Peyer's patch (tissue), 4 donors: ENCODE measurements around the gene HAUS5. TPM values are rescaled to one million over a fixed set of nuclear protein-coding genes. Genes with fewer than 3 reads are reported as not detected.
"Not testable (repeated sequence)": the region's sequence is repeated elsewhere in the genome, so short reads cannot be mapped to it uniquely, and the experiment has no call there.

Source experiments
- DNase-seq, 3 donors: peaks; one replicate each; pipeline ENCODE4 v3.0.0-alpha.2; 2017 to 2019
- H3K27ac ChIP-seq, 4 donors: fragments of 200-600 bp; sonication (generic); one replicate each; pipeline ENCODE4 v1.5.1; 2016 to 2019
- H3K27me3 ChIP-seq, 2 donors: fragments of 200-600 bp; sonication (generic); one replicate each; pipeline ENCODE4 v1.5.1; 2019
- H3K36me3 ChIP-seq, 3 donors: fragments of 200-600 bp; sonication (generic); one replicate each; pipeline ENCODE4 v1.5.1; 2016 to 2019
- H3K4me1 ChIP-seq, 4 donors: fragments of 200-600 bp; sonication (generic); one replicate each; pipeline ENCODE4 v1.5.1; 2016 to 2019
- H3K4me3 ChIP-seq, 4 donors: fragments of 200-600 bp; sonication (generic); 1 replicate in 3 of 4; 2 replicates in 1 of 4; pipeline ENCODE4 v1.5.1; 2016 to 2019; ENCODE audit warnings: mild to moderate bottlenecking in 1 of 4
- H3K9me3 ChIP-seq, 4 donors: fragments of 200-600 bp; sonication (generic); one replicate each; pipeline ENCODE4 v1.5.1; 2016 to 2019; ENCODE audit warnings: mild to moderate bottlenecking in 1 of 4
- CTCF ChIP-seq, 6 experiments: fragments of 450-650 bp in 4 of 6; fragments of 200-600 bp in 2 of 6; sonication (generic) in 1 of 6; IDR thresholded peaks; one replicate each; pipeline ENCODE4 v1.5.1; 2017 to 2019; ENCODE audit warnings: antibody characterized with exemption in 6 of 6, mild to moderate bottlenecking in 3 of 6, moderate library complexity in 1 of 6
- POLR2A ChIP-seq, 2 donors: fragments of 450-650 bp; IDR thresholded peaks; one replicate each; pipeline ENCODE4 v1.5.1; 2017; ENCODE audit warnings: antibody characterized with exemption in 2 of 2, mild to moderate bottlenecking in 2 of 2, moderate library complexity in 2 of 2
- total RNA-seq, 4 donors: library from RNA; depleted of rRNA; stranded (reverse); fragments of >200 nt; gene quantifications; one replicate each; pipeline ENCODE4 v1.1.0, GENCODE V29; 2016

HAUS5 gene
- total RNA-seq, 4 donors from 2014 or later: 2.8 to 42.9 (median 8.3) TPM

DNA sequence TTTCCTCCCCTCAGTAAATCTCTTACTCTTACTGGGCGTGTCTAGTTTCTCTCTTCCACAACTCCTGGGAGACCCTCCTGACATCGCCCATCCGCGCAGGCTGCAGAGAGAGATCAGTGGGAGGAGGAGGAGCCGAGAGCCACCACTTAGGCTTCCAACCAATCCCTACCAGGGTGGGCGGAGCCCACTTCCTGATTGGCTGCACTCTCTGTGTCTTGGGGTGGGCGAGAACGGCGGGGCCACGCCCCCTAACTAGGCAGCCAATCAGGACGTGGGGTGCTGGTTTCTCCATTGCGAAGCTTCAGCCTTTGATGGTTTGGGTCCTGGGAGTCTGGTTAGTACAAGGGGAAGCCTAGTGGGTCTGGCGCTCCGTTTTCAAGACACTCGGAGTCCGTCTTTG, 26.7 kb upstream of the HAUS5 start, which contains the start of gene PMIS2:
TSS of gene PMIS2 (plus strand) at position 326 of the 400 bp plus-strand sequence. CDS start 87 bp downstream, outside the sequence.
- no peak for DNase-seq
- Histone ChIP-seq H3K4me1 (no peaks in the 10 kb centered on the region), H3K27me3 (no peaks in the 10 kb centered on the region), H3K27ac (no peak within 1 kb of the TSS), H3K9me3 (no peaks in the 10 kb centered on the region), H3K36me3 (no peaks in the 10 kb centered on the region), H3K4me3 (no peak within 1 kb of the TSS)
- no peak for TF ChIP-seq CTCF (IDR thresholded peaks at IDR 0.05)
- TF ChIP-seq POLR2A (IDR thresholded peaks at IDR 0.05): no peak

GRCh38 chr19:35587321-35587720, 25.2 kb upstream of the HAUS5 start:
- H3K36me3 ChIP-seq: no peaks in the 10 kb centered on the region
- H3K27ac ChIP-seq: no peak overlapping the region
- H3K4me1 ChIP-seq: no peaks in the 10 kb centered on the region
- TF ChIP-seq POLR2A (IDR thresholded peaks at IDR 0.05) (no peak), CTCF (IDR thresholded peaks at IDR 0.05) (no peak)
- H3K4me3 ChIP-seq: no peak overlapping the region
- DNase-seq: no peak
- H3K27me3 ChIP-seq: no peaks in the 10 kb centered on the region
- H3K9me3 ChIP-seq: no peaks in the 10 kb centered on the region

- Histone ChIP-seq H3K36me3 (no peaks in the 10 kb centered on the region), H3K4me3 (no peak overlapping the region), H3K27ac (no peak overlapping the region), H3K9me3 (no peaks in the 10 kb centered on the region), H3K27me3 (no peaks in the 10 kb centered on the region), H3K4me1 (no peaks in the 10 kb centered on the region)
- TF ChIP-seq CTCF (IDR thresholded peaks at IDR 0.05) (no peak), POLR2A (IDR thresholded peaks at IDR 0.05) (no peak)
- no peak for DNase-seq
Measured at GRCh38 chr19:35590875-35591274, 21.7 kb upstream of the HAUS5 start.

DNA sequence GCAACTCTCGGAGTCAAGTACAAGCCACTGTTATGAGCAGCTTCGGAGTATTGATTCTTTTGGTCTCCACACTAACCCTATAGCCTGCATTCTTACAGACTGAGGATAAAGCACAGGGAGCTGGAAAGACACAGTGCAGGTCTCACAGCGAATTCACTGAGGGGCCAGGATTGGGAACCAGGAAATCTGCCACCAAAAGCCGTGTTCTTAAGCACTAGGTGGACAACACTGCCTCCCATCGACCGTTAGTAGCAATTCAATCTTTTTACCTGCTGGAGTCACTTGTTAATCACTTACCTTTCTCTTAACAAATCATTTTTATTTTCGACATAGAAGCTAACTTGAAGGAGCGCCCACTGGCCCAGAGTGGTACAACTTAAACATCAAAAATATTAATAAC, 20.3 kb upstream of the HAUS5 start:
- DNase-seq: no peak
- peak in 5 of 6 experiments; percentile 18 to 43 (median 38) for TF ChIP-seq CTCF (IDR thresholded peaks at IDR 0.05)
- TF ChIP-seq POLR2A (IDR thresholded peaks at IDR 0.05): no peak
- Histone ChIP-seq H3K27ac (no peak overlapping the region), H3K9me3 (no peaks in the 10 kb centered on the region), H3K4me3 (no peak overlapping the region), H3K36me3 (no peaks in the 10 kb centered on the region), H3K4me1 (no peaks in the 10 kb centered on the region), H3K27me3 (no peaks in the 10 kb centered on the region)

- H3K9me3 ChIP-seq, H3K36me3 ChIP-seq, H3K27ac ChIP-seq, H3K4me3 ChIP-seq, H3K27me3 ChIP-seq, H3K4me1 ChIP-seq, DNase-seq: not testable (repeated sequence)
Measured at GRCh38 chr19:35595026-35595425, 17.5 kb upstream of the HAUS5 start.

DNA sequence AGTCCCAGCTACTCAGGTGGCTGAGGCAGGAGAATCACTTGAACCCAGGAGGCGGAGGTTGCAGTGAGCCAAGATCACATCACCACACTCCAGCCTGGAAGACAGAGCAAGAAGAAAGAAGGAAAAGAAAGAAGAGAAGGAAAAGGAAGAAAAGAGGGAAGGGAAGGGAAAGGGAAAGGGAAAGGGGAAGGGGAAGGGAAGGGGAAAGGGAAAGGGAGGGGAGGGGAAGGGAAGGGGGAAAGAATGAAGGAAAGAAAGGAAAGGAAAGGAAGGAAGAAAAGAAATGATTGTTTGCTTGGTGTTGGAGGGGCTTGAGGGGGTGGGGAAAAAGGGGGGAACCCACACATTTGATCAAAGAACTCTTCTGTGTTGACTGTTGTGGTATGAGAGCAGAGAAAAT, 16.6 kb upstream of the HAUS5 start:
- no peak for DNase-seq
- TF ChIP-seq CTCF (IDR thresholded peaks at IDR 0.05): no peak
- TF ChIP-seq POLR2A (IDR thresholded peaks at IDR 0.05): no peak
- Histone ChIP-seq H3K4me3 (no peak overlapping the region), H3K36me3 (no peaks in the 10 kb centered on the region), H3K4me1 (no peaks in the 10 kb centered on the region), H3K27me3 (no peaks in the 10 kb centered on the region), H3K27ac (no peak overlapping the region), H3K9me3 (no peaks in the 10 kb centered on the region)
